GM21529 (cell line): ENCODE data around the gene PCARE.
"Not testable (repeated sequence)": the region's sequence is repeated elsewhere in the genome, so short reads cannot be mapped to it uniquely, and the experiment has no call there.

Experiments used
- ATAC-seq: cut with Tn5 transposase; IDR thresholded peaks from one replicate; pipeline ENCODE4 v1.9.1; 2021; ENCODE audit not compliant: unreplicated experiment

PCARE gene

DNA sequence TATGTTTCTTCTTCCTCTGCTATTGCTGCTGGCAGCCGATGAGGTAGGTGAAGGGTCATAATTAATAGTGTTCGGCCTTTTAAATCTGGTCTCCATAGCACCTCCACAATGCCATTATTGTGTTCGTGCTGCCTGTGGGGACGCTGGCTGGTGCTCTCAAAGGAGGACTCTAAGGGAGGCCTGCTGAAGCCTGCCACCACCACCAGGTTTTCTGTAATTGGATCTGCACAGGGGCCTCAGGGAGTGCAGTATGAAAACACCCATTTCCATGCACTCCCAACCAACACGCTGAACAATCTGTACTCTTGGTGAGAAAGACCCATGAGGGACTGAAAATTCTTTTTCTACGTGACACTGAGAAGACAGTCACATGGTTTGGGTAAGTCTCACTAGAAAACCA lies 23.2 kb upstream of the PCARE start:
- no peak for ATAC-seq

DNA sequence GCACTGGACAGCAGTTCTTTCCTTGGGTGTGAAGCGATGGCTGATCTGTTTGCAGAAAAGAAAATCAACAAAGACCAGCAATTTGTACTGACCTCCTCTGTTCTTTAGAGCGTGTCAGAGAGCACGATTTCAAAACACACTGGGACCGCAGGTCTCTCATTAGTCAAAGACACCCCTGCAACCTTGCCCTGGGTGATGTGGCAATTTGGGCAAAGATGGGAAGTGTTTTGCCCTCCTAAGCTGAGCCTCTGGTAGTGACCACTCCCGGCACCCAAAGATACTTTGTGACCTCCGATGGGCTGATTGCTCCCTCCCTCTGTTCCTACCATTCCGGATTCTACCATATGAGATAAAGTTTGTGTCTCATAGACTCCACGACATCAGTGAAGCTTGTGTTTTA lies 22.6 kb upstream of the PCARE start:
- ATAC-seq, result no peak

DNA sequence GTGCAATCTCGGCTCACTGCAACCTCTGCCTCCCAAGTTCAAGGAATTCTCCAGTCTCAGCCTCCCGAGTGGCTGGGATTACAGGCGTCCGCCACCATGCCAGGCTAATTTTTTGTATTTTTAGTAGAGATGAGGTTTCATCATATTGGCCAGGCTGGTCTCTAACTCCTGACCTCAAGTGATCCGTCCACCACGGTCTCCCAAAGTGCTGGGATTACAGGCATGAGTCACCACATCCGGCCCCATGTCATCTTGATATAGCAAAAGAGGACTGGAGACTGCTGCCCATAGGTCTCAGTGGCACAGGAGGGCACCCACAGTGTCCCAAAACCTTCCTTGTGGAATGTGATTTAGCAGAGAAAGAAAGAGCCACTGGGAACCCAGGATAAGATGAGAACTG lies 16.0 kb upstream of the PCARE start:
- ATAC-seq, result not testable (repeated sequence)

DNA sequence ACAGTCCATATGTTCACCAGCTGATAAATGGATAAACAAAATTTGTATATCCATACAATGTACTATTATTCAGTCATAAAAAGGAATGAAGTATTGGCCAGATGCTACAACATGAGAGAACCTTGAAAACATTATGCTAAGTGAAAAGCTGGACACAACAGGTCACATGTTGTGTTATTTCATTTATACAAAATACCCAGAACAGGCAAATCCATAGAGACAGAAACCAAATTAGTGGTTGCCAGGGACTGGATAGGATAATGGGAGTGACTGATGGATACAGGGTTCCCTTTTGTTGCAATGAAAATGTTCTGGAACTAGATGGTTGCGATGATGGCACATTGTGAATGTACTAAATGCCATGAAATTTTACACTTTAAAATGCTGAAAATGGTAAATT lies 10.2 kb upstream of the PCARE start:
- no peak for ATAC-seq

DNA sequence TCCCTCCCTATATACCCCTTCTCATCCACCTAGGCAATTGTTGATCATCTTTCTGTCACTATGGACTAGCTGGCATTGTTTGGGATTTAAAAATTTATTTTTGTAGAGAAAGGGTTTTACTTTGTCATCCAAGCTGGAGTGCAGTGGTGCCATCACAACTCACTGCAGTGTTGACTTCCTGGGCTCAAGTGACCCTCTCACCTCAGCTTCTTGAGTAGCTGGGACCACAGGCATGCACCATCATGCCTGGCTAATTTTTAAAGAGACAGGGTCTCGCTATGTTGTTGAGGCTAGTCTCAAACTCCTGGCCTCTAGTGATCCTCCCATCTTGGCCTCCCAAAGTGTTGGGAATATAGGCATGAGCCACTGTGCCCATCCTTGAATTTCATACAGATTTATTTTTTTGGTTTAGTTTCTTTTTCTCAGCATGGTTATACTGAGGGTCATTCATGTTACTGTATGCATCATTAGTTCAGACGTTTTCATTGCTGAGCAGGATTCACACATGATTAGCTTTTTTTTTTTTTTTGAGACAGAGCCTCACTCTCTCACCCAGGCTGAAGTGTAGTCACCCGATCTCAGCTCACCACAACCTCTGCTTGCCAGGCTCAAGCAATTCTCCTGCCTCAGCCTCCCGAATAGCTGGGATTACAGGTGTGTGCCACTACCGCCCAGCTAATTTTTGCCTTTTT lies 8.6 kb upstream of the PCARE start:
- ATAC-seq, result peak; percentile 78

DNA sequence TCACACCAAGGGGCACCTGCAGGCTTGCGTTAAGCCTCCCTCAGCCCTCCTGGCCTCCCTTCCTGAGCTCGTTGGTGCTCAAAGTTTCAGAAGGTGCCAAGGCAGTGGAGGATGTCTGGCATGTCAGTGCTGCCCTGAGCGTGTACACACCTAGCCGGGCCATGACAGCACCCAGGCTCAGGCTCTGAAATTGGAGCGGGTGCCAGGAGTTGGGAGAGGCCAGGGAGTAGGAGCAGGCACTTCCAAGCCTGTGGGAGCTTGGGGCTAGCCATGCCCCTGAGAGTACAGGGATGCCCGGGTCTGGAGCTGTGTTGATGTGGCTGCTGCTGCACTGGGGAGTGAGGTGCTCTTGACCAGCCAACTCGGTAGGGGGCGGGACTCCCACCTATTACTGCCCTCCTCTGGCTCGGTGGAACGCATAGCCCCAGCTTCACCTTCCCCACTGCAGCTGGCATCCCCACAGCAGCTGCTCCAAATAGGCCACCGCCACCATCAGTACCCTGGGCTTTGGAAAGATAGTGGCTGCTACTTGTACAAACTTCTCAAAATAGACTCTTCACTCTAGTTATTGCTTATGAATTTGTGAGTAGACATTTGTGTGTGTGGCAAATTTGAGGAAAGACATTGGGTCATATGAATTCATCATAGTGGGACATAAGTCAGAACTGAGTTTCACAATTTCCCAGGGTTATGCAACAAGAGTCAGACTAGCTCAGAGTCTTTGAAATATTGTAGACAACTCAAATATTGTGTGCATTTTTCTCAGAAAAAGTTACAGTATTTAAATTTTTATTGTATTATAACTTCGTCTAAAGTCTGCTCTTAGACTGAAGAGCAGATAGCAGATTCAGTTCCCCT lies 6.8 kb upstream of the PCARE start:
- ATAC-seq, result no peak

DNA sequence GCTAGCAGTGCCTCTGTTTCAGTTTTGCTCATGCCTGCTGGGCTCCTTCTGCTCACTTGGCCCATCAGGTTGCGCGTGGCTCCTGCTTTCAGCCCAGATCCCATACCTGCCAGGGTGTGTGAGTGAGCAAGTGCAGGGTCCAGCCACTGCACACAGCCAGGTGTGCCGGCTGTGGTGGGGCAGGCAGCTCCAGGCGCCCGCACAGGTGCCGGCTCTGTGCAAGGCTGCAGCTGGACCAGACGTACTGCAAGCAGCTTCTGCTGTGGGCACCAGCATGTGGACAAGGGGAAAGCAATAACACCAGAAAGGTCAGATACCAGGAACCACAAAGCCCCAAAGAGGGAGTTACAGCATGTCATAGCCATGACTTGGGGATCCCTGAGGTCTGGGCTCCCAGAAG lies 5.6 kb upstream of the PCARE start:
- no peak for ATAC-seq

DNA sequence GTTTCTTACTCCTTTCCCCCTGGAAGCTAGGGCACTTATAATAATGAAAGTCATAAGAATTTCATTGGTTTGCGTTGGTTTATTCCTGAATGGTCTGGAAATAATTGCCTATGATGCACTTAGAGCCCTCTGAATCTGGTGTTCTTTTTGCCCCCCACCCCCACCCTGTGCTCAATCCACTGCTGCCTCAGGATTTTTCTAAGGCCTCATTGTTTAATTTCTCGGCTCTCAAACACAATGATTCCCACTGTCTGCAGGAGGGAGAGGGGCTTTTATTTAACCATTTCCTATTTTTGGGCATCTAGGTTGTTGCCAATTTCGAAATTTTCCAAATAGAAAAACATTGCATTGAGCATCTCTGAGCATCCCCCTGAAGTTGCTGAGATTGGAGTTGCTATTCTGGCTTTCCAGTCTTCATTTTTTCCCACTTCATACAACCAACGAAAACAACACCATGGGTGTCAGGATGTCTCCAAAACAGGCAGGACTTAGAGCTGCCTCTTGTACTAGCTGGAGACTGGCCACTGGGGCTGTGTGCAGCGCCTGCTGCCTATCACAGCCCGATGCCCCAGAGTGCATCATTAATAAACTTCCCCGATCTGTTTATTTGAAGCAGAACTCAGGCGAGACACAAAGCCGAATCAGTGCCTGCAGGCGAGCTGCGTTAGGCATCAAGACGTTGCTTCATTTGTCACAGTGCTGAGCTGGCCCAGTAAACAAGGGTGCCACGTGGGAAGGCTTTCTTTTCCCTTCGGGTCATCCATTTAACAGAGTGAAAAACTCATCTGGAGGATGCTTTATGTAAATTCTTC lies 1.8 kb upstream of the PCARE start:
- no peak for ATAC-seq

DNA sequence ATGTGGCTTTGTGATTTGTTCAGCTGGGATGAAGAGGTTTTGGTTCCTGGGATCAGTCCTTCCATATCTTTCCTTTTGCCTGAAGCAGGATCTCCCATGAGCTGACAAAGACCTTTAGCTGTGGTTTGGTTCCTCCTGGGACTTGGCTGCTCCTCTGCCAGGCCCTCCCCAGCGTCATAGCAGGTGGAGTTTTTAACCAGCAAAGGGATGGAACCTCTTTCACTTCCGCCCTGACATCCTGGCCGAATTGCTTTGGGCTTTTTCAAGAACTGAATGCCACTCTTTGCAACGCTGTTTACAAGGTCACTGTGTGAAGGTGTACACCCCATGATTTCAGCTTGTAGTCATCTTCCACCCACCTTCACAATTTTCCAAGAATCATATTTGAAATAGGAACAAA lies 390 bp downstream of the PCARE start:
- ATAC-seq, result peak; percentile 47

DNA sequence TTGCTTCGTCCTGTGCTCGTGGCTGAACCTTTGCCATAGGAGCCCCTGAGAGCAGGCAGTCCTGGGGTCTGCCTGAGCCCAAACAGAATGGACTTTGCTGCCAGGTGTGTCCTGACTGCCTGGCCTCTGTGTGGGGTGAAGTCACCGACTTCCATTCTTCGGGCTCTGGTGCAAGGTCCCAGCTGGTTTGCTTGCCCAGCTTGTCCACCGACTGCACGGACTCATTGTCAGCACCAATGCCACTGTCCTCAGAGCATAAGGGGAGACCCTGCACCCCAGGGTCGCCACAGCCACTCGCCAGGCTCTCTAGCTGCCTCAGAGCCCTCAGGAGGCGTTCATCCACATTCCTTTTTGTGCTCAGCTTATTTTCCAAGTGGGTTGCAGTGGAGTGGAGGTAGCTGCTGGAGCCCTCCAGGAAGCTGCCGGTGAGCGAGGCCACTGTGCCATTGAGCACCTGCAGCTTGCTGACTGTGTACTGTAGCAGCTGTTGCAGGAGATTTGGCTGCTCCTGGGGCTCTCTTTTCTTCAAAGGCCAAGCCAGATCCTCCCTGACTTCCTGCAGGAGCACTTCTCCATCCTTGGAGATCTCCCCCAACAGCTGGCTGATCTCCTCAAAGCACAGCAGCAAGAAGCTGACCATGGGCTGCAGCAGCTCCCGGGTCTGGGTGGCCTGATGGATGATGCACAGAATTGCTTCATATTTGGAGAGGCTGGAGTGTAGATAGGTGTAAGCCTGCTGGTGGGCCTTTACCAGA lies 1.2 kb downstream of the PCARE start:
- ATAC-seq, result no peak

DNA sequence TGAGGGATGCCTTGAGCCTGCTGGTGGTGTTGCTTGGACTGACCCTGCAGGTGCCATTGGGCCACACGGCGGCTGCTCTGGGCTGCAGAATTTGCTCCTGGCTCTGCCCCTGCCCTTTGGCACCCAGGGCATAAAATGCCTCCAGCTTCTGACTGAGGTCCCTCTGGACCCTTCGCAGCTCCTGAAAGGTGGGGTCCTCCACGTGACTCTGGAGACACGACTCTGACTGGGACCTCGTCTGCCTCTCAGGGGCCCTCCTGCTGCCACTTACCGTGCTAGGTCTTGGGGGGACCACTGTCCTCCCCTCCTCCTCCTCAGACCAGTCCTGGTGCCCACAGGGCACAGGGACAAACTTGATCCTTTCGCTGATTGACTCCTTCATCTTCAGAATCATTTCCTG lies 2.1 kb downstream of the PCARE start:
- no peak for ATAC-seq

DNA sequence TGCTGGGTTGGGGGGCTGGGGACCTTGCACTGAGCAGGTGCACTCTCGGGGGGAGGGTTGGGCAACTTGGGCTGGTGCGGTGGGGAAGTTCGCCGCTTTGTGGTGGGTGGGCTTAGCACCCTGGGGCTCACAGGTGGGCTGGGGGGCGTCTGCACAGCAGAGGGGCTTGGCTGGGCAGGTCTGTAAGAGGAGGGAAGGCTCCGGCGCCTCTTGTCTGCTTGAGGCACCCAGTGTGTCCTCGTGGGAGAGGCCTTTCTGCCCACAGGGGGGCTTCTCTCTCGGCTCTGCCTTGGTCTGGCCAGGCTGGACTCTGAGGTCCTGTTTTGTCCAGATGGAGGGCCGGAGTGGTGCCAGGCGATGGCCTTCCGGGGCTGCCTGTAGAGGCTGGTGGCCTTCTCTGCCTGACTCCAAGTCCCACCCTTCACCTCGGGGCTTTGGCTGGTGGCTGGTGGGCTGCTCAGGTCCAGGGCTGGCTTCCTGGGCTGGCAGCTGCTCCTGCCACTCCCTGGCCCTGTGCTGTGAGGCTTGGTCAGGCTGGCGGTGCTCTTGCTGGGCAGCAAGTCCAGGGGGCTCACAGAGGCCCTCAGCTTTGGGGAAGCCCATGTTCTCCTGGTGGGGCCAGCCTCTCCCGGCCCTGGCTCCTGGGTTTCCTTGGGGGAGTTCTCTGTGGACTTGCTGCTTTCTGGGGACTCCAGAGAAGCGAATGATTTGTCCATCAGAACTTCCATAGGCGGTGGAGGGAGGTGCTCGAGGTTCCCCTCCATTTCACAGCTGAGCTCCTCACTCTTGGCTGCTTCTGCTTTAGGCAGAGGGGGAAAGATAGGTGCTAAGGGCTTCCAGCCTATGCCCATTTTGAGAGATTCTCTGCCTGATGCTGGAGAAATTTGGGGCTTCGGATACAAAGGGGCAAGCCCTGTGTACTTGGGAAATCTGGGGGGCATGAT lies 3.0 kb downstream of the PCARE start:
- no peak for ATAC-seq

DNA sequence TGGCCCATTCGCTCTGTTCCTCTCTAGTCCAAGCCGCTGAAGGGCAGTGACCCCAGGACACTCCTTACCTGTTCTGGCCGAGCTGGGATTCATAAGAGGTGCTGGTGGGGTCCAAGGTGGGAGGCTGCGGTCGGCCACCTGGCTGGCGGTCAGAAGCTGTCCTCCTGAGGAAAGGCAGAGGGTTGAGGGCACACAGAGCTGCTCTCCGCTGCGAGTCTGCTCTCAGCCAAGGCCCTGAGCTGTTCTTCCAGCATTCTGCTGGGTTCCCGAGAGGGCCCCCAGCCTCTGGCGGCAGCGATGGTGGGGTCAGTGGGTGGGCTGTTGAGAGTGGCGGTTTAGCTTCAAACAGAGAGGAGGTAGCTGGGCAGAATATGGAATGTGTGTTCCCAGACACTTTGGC lies 3.8 kb downstream of the PCARE start:
- ATAC-seq, result no peak

DNA sequence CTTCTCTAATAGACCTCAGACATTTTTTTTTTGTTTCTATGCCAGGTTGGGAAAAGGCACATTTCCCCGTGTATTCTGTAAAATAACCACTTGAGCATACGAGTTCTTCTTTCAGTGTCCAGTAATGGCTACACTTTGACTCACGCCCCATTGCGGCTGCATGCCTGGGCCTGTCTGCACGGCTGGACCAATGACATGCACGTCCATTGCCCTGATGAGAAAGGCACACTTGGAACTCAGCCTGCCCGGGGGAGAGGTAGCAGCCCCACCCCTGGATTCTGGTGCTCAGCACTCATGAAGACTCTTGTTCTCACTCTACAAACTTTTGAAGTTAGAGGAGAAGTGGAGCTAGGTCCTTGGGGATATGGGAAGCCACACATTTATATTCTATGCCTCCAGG lies 5.8 kb downstream of the PCARE start:
- ATAC-seq, result no peak

DNA sequence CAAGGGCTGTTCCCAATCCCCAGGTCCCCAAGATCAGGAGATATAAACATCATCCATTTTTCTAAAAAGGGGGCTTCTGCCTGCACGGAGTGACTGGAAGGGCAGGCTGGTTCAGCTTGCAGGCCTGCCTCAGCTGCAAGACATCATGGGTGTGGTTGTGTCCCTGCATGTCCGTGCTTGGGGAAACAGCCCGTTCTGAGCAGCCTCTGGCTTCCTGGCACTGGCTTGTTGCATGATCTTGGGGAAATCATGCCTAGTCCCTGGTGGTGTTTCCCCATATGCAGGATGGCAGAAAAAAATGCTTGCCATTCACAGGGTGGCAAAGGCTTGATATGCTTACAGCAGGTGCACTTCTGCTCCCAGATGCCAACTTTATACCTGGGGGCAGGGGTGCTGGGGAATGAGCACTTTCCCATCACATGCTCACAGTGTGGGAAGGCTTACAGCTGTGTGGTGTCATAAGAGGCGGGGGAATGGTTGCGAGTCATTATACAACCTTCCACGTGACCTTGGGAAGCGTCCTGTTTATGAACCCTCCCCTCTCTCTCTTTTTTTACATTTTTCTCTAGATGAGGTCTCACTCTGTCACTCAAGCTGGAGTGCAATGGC lies 7.2 kb downstream of the PCARE start:
- ATAC-seq, result no peak

DNA sequence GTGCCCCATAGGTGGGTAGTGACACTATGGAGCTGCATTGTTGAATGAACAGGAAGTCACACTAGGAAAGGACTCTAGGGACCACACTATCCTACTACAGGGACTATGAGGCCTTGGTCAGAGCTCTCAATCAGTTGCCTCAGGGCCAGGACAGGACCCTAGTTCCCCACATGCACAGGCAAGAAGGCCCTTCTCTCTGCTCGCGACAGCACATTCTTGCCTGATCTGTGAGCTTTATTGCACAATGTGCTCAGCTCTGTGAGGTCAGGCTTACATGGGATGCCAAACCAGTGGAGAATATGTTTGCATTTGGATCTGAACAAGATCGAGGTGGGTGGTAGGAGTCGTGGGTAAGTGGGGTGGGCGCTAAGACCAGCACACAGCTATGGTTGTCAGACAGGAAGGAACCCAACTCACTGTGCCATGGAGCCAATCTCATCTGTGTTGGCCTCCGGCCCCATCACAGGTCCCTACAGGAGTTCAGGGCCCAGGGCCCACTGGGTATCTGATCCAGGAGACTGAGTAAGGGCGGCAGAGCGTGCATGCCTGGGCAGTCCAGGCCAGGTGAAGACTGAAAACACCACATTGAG lies 8.0 kb downstream of the PCARE start:
- ATAC-seq, result no peak

DNA sequence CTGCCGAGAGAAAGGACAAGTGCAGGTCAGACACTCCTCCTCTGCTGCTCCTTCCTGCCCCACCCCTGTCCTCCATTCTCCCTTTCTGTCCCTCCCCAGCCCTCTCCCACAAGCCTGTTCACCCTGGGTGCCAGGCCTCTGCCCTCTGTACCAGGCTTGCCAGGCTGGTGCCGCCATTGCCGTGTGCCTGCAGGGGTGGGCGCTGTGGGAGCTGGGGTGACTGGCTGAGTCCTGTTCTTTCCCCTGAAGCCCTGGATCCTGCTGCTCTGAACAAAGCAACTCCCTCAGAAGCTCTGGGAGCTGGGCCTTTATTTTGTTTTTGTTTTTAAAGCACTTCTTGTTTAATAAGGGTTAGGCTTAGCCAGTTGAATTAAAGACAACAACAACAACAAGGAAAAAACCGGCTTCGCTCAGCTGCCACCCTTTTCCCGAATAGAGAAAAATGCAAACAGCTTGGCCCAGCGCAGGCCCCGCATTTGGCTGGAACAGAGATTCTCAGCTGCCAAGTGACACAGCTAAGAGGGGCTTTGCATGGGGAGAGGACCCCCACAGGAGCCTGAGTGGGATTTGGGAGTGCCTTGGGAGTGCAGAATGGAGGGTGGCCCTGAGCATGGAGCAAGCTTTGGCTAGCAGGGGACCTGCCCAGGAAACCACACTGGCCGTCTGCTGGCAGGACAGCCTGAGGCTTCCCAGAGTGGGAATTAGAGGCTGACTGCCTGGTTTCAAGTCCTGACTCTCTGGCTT lies 9.1 kb downstream of the PCARE start:
- no peak for ATAC-seq

DNA sequence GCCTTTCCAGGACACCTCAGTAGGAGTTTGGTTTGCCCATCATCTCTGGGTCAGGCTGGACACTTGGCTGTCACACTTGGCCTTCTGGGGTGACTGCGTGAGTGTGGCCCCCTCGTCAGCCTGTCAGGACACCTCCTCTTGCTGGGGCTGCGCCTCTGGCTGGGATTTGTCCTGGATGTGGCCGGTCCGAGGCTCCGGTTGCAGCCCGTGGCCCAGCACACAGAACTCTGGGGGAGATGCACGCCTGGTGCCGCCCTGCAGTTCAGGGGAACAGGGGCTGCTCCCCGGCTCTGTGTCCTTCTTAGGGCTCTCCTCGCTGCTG lies 9.6 kb downstream of the PCARE start:
- ATAC-seq, result no peak

DNA sequence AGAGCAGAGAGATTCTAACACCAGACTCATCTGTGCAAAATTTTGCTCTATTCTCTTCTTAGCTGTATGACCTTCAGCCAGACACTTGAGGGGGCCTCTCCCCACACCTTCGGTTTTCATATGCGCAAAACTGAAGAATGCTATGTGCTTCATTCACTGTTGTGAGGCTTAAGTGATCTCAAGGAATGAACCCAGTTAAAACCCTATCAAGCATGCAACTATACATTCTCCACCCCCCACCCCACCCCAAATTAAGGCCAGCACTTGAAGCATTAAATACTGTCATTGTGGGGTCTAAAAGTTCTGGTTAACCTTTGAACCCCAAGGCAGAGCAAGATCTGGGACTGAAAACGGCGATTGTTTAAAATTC lies 10.0 kb downstream of the PCARE start:
- no peak for ATAC-seq
